Effector CD4-positive, alpha-beta T cell (primary cell): ENCODE data around the gene SNX25.
A peak's percentile ranks its signal among the peaks of the same experiment; 100 is the strongest.
"Not testable (repeated sequence)": the region's sequence is repeated elsewhere in the genome, so short reads cannot be mapped to it uniquely, and the experiment has no call there.

Experiments
- DNase-seq: peaks from one replicate; pipeline ENCODE4 v3.0.0-alpha.2; 2020

The SNX25 gene

GRCh38 chr4:185235119-185235842 is 25.9 kb downstream of the SNX25 start:
- no peak for DNase-seq

DNA sequence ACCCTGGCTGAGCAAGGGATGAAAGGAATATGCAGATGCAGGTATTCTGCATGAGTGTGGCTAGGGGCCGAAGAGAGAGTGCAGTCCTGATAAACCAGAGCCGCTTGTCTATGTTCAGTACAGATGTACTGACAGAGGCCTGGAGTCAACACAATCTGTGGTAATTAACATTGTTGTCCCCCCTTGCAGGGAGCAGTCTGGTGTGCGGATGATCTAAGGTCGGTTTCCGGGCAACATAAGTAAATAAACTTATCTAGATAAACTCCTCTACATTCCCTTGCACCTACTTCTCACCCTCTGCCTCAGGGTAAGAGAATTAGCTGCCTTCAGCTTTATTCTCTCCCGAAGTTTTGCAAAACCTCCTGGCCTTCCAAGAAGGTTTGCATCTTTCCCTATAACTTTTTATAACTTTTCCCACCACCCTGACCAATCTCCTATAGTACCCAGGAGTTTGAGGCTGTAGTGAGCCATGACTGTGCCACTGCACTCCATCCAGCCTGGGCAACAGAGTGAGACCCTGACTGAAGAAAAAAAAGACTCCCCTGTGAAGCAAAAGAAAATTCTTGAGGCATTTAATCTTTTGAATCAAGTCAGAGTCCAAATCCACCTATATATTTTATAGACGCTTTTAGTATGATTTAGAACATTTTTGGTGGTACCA is 26.6 kb downstream of the SNX25 start:
- DNase-seq = no peak

- DNase-seq = no peak
Observed at GRCh38 chr4:185237175-185237574, 27.8 kb downstream of the SNX25 start.

- DNase-seq = no peak
Observed at GRCh38 chr4:185238215-185238681, 28.9 kb downstream of the SNX25 start.

GRCh38 chr4:185238750-185239149 is 29.4 kb downstream of the SNX25 start:
- no peak for DNase-seq

DNA sequence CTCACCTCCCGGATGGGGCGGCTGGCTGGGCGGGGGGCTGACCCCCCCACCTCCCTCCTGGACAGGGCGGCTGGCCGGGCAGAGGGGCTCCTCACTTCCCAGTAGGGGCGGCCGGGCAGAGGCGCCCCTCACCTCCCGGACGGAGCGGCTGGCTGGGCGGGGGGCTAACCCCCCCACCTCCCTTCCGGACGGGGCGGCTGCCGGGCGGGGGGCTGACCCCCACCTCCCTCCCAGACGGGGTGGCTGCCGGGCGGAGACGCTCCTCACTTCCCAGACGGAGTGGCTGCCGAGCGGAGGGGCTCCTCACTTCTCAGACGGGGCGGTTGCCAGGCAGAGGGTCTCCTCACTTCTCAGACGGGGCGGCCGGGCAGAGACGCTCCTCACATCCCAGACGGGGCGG is 31.1 kb downstream of the SNX25 start:
- not testable (repeated sequence) for DNase-seq

GRCh38 chr4:185242749-185243533 is 33.5 kb downstream of the SNX25 start:
- no peak for DNase-seq

DNA sequence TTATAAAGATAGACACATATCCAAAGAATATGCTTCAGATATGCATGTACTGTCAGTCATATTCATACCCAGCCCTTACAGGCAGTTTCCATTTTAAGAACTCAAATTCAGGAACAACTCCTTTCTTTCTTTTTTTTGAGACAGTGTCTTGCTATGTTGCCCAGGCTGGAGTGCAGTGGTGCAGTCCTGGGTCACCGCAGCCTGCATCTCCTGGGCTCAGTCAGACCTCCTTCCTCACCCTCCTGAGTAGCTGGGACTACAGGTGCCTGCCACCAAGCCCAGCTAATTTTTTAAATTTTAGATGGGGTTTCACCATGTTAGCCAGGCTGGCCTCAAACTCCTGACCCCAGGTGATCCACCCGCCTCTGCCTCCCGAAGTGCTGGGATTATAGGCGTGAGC is 34.5 kb downstream of the SNX25 start:
- no peak for DNase-seq

- no peak for DNase-seq
Observed at GRCh38 chr4:185244763-185245162, 35.4 kb downstream of the SNX25 start.

DNA sequence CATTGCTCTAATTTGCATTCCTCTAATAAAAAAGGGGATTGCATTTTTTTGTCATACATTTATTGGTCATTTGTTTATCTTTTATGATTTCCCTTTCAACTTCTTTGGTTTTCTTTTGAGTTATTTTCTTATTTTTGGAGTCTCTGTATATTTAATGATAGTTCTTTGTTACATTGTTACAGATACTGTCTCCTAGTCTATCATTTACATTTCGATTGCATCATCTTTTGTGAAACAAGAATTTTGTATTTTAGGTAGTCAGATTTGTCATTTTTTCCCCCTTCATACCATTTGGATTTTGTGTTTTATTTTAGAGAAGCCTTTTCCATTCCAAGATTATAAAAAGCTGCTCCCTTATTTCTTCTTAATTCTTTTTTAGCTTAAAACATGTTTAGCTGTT is 37.1 kb downstream of the SNX25 start:
- no peak for DNase-seq

- no peak for DNase-seq
Observed at GRCh38 chr4:185247151-185247550, 37.8 kb downstream of the SNX25 start.

DNA sequence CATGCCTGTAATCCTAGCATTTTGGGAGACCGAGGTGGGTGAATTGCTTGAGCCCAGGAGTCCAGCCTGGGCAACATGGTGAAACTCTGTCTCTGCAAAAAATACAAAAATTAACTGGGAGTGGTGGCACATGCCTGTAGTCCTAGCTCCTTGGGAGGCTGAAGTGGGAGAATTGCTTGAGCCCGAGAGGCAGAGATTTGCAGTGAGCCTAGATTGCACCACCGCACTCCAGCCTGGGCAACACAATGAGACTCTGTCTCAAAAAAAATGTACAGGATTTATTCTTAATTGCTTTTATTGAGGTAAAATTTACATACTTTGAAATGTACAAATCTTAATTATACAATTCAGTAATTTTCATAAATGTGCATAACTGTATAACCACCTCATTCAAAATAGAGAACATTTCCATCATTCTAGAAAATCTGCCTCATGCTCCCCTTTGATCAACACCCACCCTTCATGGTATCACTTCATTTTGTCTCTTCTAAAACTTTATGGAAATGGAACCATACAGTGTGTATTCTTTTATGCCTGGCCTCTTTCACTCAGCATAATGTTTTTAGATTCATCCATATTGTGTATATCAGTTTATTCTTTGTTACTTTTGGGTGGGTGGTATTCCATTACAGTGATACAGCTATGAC is 39.1 kb downstream of the SNX25 start:
- no peak for DNase-seq

- no peak for DNase-seq
Observed at GRCh38 chr4:185249105-185249504, 39.7 kb downstream of the SNX25 start.

DNA sequence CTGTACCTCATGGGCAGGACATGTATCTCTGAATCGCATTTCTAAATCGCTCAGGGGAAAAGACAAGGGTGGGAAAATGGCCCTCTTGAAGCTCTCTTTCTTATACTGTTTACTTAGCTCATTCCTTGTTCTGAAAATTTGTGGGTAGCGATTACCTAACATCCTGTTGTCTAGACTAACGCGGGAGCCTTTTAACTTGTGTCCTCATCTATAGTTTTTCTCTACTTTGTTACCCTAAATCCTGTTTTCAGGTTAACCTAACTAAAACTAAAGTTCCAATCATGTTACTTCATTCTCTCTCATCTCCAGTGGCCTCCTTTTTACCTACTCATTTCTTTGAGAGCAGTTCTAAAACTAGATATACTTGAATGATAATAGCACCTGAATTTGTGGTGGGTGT is 45.0 kb downstream of the SNX25 start:
- DNase-seq = peak; percentile 8

DNA sequence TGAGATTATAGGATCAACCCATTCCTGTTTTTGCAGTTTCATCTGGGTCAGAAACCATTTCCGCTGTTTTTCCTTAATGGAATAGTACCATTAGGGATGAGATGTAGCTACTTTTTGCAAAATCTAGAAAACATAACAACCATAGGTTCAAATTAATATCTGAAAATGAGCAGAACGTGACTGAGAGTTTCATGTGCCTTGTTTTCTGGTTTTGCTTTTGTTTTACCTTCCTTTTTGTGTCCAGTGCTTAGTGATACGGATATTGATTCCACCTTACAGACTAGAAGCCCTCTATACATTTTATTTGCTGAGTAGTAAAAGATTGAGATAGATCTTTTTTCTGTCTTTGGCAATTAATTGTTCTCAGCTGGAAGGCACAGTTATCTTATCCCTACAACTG is 46.5 kb downstream of the SNX25 start:
- no peak for DNase-seq

DNA sequence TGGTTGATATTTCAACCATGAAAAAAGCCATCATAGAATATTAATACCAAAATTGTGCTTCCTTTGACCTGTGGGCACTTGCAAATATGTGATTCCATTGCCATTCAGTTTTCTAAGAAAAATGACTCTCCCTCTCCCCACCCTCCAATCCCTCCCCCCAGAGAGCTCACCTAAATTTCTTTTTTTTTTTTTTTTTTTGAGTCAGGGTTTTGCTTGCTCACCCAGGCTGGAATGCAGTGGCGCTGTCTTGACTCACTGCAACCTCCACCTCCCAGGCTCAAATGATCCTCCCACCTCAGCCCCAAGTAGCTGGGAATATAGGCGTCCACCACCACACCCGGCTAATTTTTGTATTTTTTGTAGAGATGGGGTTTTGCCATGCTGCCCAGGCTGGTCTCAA is 47.0 kb downstream of the SNX25 start:
- no peak for DNase-seq

DNA sequence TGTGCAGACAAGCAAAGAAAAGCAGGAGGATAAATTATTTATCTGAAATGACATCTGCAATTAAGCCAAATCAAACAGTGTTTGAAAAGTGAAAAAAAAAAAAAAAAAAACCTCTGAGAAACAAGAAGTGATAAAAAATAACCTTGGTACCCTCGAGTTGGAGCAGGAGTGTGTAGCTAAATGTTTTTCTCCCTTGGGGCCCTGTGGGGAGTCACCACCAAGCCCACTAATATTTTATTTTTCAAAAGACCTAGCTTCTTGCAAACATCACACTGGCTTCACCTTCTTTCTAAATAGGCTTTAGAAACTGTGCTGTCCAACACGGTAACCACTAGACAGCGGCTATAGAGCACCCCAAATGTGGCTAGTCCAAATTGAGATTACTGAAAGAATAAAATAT is 47.7 kb downstream of the SNX25 start:
- DNase-seq = no peak

DNA sequence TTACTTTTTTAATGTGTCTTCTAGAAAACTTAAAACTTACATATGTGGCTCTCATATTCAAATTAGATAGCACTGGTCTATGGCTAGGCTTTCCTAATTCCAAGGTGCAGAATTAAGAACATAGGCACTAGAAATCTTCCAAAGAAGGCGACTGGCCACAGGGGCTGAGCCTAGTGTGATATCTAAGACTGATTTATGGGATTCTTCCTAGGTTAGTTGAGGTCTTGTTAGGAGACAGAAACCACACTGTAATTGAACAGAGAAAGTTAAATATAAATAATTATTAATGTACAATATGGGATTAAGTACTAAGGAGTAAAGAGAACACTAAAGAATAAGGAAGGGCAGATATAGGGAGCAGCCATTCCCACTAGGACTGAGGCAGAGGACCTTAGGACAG is 48.3 kb downstream of the SNX25 start:
- no peak for DNase-seq

- not testable (repeated sequence) for DNase-seq
Observed at GRCh38 chr4:185258741-185259140, 49.3 kb downstream of the SNX25 start.

DNA sequence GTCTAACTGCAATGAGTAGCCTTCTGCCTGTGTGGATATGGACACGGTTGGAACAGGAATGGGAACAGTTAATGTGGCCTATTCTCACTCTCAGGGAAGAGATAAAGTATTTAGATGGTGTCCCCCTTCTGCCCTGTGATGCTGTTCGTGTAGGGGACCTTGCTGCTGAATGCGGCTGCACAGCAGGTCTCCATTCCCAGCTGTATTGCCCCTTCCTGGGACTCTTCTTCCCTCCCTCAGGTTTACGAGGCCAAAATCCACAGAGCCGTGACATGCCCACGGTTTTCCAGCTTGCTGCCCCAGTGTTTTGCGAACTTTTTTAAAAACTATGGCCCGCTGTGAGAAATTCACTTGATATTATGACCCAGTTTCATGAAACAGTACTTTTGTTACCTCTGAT is 50.3 kb downstream of the SNX25 start:
- DNase-seq = no peak

- DNase-seq = no peak
Observed at GRCh38 chr4:185261946-185262345, 52.5 kb downstream of the SNX25 start.

DNA sequence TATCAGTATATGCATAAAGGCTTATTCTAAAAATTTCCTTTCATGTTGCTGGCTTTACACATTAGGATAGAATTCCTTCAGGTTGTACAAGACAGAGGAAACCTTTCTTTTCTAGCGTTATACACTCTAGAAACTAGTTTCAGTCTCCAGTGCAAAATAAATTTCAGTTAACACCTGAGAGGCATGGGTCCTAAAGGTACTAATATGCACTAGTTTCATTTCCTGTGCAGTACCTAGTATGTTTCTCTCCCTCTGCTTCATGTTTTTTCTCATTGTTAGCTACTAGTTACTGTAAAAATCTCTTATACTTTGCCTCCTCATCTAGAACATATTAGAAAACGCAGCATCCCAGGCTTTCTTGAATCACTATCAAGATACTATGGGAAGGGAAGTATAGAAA is 54.0 kb downstream of the SNX25 start:
- DNase-seq = no peak

- no peak for DNase-seq
Observed at GRCh38 chr4:185265942-185266341, 56.5 kb downstream of the SNX25 start.
